ES-I3 (cell line): Measurements from ENCODE around the gene MRPS7.

ENCODE experiments used
- H3K36me3 ChIP-seq: 2 replicates; pipeline ENCODE4 v1.6.1; 2013; ENCODE audit warnings: mild to moderate bottlenecking, low read length, control low read depth, moderate library complexity; ENCODE audit not compliant: insufficient read depth
- H3K4me1 ChIP-seq: 2 replicates; pipeline ENCODE4 v1.6.1; 2013; ENCODE audit warnings: mild to moderate bottlenecking, control low read depth, low read length; ENCODE audit not compliant: insufficient read depth
- H3K9ac ChIP-seq: 2 replicates; pipeline ENCODE4 v1.6.1; 2013; ENCODE audit warnings: low read depth, mild to moderate bottlenecking, low read length, moderate library complexity
- H3K9me3 ChIP-seq: 2 replicates; pipeline ENCODE4 v1.6.1; 2013; ENCODE audit warnings: mild to moderate bottlenecking, low read length, moderate library complexity; ENCODE audit not compliant: control insufficient read depth, insufficient read depth

MRPS7 gene

GRCh38 chr17:75300280-75300679, 38.6 kb downstream of the MRPS7 start:
- Histone ChIP-seq H3K4me1 (no peaks in the 10 kb centered on the region), H3K36me3 (no peaks in the 10 kb centered on the region), H3K9me3 (no peaks in the 10 kb centered on the region), H3K9ac (no peak overlapping the region)

- Histone ChIP-seq H3K4me1 (no peaks in the 10 kb centered on the region), H3K36me3 (no peaks in the 10 kb centered on the region), H3K9me3 (no peaks in the 10 kb centered on the region), H3K9ac (no peak overlapping the region)
Observed at GRCh38 chr17:75301049-75301448, 39.4 kb downstream of the MRPS7 start.

GRCh38 chr17:75301502-75302206, 40.0 kb downstream of the MRPS7 start:
- Histone ChIP-seq H3K9ac (no peak overlapping the region), H3K36me3 (no peaks in the 10 kb centered on the region), H3K9me3 (no peaks in the 10 kb centered on the region), H3K4me1 (no peaks in the 10 kb centered on the region)

- Histone ChIP-seq H3K9ac (no peak overlapping the region), H3K4me1 (no peaks in the 10 kb centered on the region; the same call in 1 of the 2 replicates), H3K9me3 (no peaks in the 10 kb centered on the region), H3K36me3 (no peaks in the 10 kb centered on the region)
Observed at GRCh38 chr17:75307957-75308731, 46.5 kb downstream of the MRPS7 start.

- Histone ChIP-seq H3K9ac (no peak overlapping the region), H3K9me3 (no peaks in the 10 kb centered on the region), H3K36me3 (no peaks in the 10 kb centered on the region), H3K4me1 (no peaks in the 10 kb centered on the region; the same call in 1 of the 2 replicates)
Observed at GRCh38 chr17:75308732-75309629, 47.3 kb downstream of the MRPS7 start.

GRCh38 chr17:75313941-75314551, 52.4 kb downstream of the MRPS7 start:
- Histone ChIP-seq H3K9me3 (no peaks in the 10 kb centered on the region), H3K36me3 (no peaks in the 10 kb centered on the region), H3K9ac (no peak overlapping the region), H3K4me1 (peaks cover 14% of the 10 kb centered on the region; the same call in 1 of the 2 replicates)

- Histone ChIP-seq H3K9me3 (no peaks in the 10 kb centered on the region), H3K36me3 (peaks cover 5% of the 10 kb centered on the region; the same call in 1 of the 2 replicates), H3K4me1 (peaks cover 14% of the 10 kb centered on the region; the same call in 1 of the 2 replicates), H3K9ac (no peak overlapping the region)
Observed at GRCh38 chr17:75315541-75316243, 54.0 kb downstream of the MRPS7 start.
